NCI-H128 (cell line): ENCODE measurements around the gene FABP2.
"Not testable (repeated sequence)": the region's sequence is repeated elsewhere in the genome, so short reads cannot be mapped to it uniquely, and the experiment has no call there.

Experiments used
- DNase-seq: peaks from one replicate; lab custom pipeline; 2025; ENCODE audit not compliant: unreplicated experiment; lab: John Stamatoyannopoulos, UW

The FABP2 gene

GRCh38 chr4:119321921-119322687, at the start of gene FABP2:
TSS of gene FABP2 (minus strand) at chr4:119322138. CDS start at chr4:119322102, 36 bp downstream.
- DNase-seq = no peak

- DNase-seq = not testable (repeated sequence)
Observed at GRCh38 chr4:119370951-119371683, 49.2 kb upstream of the FABP2 start.

- not testable (repeated sequence) for DNase-seq
Observed at GRCh38 chr4:119370392-119370791, 48.5 kb upstream of the FABP2 start.

GRCh38 chr4:119366802-119367201, 44.9 kb upstream of the FABP2 start:
- DNase-seq = not testable (repeated sequence)

GRCh38 chr4:119364203-119364602, 42.3 kb upstream of the FABP2 start:
- DNase-seq = not testable (repeated sequence)

- DNase-seq = not testable (repeated sequence)
Observed at GRCh38 chr4:119363372-119363771, 41.4 kb upstream of the FABP2 start.

GRCh38 chr4:119362413-119362812, 40.5 kb upstream of the FABP2 start:
- DNase-seq = not testable (repeated sequence)

GRCh38 chr4:119359873-119360272, 37.9 kb upstream of the FABP2 start:
- not testable (repeated sequence) for DNase-seq

- DNase-seq = not testable (repeated sequence)
Observed at GRCh38 chr4:119356796-119357195, 34.9 kb upstream of the FABP2 start.

- DNase-seq = not testable (repeated sequence)
Observed at GRCh38 chr4:119356041-119356440, 34.1 kb upstream of the FABP2 start.

- DNase-seq = not testable (repeated sequence)
Observed at GRCh38 chr4:119353364-119353763, 31.4 kb upstream of the FABP2 start.

- DNase-seq = not testable (repeated sequence)
Observed at GRCh38 chr4:119348169-119348568, 26.2 kb upstream of the FABP2 start.

- not testable (repeated sequence) for DNase-seq
Observed at GRCh38 chr4:119343293-119343692, 21.4 kb upstream of the FABP2 start.

- not testable (repeated sequence) for DNase-seq
Observed at GRCh38 chr4:119339895-119340294, 18.0 kb upstream of the FABP2 start.

GRCh38 chr4:119337010-119337409, 15.1 kb upstream of the FABP2 start:
- DNase-seq = no peak

- not testable (repeated sequence) for DNase-seq
Observed at GRCh38 chr4:119336332-119336979, 14.5 kb upstream of the FABP2 start.

GRCh38 chr4:119329835-119330620, 8.1 kb upstream of the FABP2 start:
- no peak for DNase-seq

- no peak for DNase-seq
Observed at GRCh38 chr4:119328695-119329094, 6.8 kb upstream of the FABP2 start.

- no peak for DNase-seq
Observed at GRCh38 chr4:119317990-119318389, 3.9 kb downstream of the FABP2 start.

GRCh38 chr4:119315036-119315435, 6.9 kb downstream of the FABP2 start:
- DNase-seq = no peak

- no peak for DNase-seq
Observed at GRCh38 chr4:119314356-119314755, 7.6 kb downstream of the FABP2 start.
